Left colon (tissue), 2 donors: ENCODE results near the gene LDLRAD4. TPM values are rescaled to one million over a fixed set of nuclear protein-coding genes. Genes with fewer than 3 reads are reported as not detected.
A peak's percentile ranks its signal among the peaks of the same experiment; 100 is the strongest.

Source experiments
- ATAC-seq: fragments of 200-7000 bp; cut with Tn5 transposase; one replicate; pipeline ENCODE4 v1.9.1; 2020; ENCODE audit warnings: mild to moderate bottlenecking, moderate library complexity
- DNase-seq, 2 donors: peaks; one replicate each; pipeline ENCODE4 v3.0.0-alpha.2; 2020
- intact Hi-C, 2 donors: fragments of 100-400 bp; cut with DNase I in 1 of 2; cut with micrococcal nuclease in 1 of 2; formaldehyde crosslinking; loops; one replicate each; pipeline versions ENCODE4 v1.11.2 to v1.14.0; 2022; cut with DNase I, micrococcal nuclease
- total RNA-seq, 2 donors: library from RNA; stranded (reverse); fragmentation: NEBNext Ultra II Directional; extraction: Animal tissue kit (Norgen Biotek cat#: 25700); gene quantifications; one replicate each; pipeline ENCODE4 v1.2.1, GENCODE V29; 2021
- donor health status: DM: no; HTN: no; CAD: no.
- donor health status: DM: yes; HTN: yes; CAD: no.

The LDLRAD4 gene
- total RNA-seq, 2 donors from 2014 or later = 33.6 to 49.0 TPM

GRCh38 chr18:13269521-13270011 lies 51.0 kb downstream of the LDLRAD4 start:
- DNase-seq = peak in 1 of 2 donors; percentile 57
- intact Hi-C loops = no loop called here
- ATAC-seq = no peak

GRCh38 chr18:13270279-13270855 lies 51.8 kb downstream of the LDLRAD4 start:
- ATAC-seq (peak; percentile 27), DNase-seq (no peak)
- intact Hi-C loops = no loop called here

- DNase-seq (no peak), ATAC-seq (no peak)
- intact Hi-C loops = no loop called here
These were observed 52.8 kb downstream of the LDLRAD4 start for GRCh38 chr18:13271302-13271911.

- no peak for DNase-seq
- intact Hi-C loops = no loop called here
- ATAC-seq = no peak
These were observed 53.9 kb downstream of the LDLRAD4 start for GRCh38 chr18:13272416-13272815.

- no peak for DNase-seq
- intact Hi-C loops = no loop called here
- ATAC-seq = no peak
These were observed 55.2 kb downstream of the LDLRAD4 start for GRCh38 chr18:13273800-13274199.

- DNase-seq = no peak
- intact Hi-C loops = no loop called here
- ATAC-seq = no peak
These were observed 56.5 kb downstream of the LDLRAD4 start for GRCh38 chr18:13275075-13275474.

GRCh38 chr18:13276530-13277520 lies 58.3 kb downstream of the LDLRAD4 start:
- no peak for ATAC-seq
- DNase-seq = no peak
- intact Hi-C loops = no loop called here

GRCh38 chr18:13278062-13278630 lies 59.6 kb downstream of the LDLRAD4 start:
- no peak for ATAC-seq
- intact Hi-C loops = no loop called here
- DNase-seq = no peak

- DNase-seq = no peak
- intact Hi-C loops = no loop called here
- no peak for ATAC-seq
These were observed 60.9 kb downstream of the LDLRAD4 start for GRCh38 chr18:13279181-13280069.

GRCh38 chr18:13280070-13280795 lies 61.7 kb downstream of the LDLRAD4 start:
- intact Hi-C loops = no loop called here
- ATAC-seq = no peak
- no peak for DNase-seq

GRCh38 chr18:13281406-13281805 lies 62.8 kb downstream of the LDLRAD4 start:
- DNase-seq = no peak
- intact Hi-C loops = no loop called here
- ATAC-seq = no peak

- ATAC-seq (no peak), DNase-seq (no peak)
- intact Hi-C loops = no loop called here
These were observed 65.2 kb downstream of the LDLRAD4 start for GRCh38 chr18:13283746-13284145.

GRCh38 chr18:13284330-13285027 lies 65.9 kb downstream of the LDLRAD4 start:
- no peak for DNase-seq
- intact Hi-C loops = no loop called here
- ATAC-seq = no peak

- intact Hi-C loops = no loop called here
- ATAC-seq (no peak), DNase-seq (no peak)
These were observed 67.3 kb downstream of the LDLRAD4 start for GRCh38 chr18:13285874-13286273.

GRCh38 chr18:13286456-13287125 lies 68.0 kb downstream of the LDLRAD4 start:
- no peak for ATAC-seq
- intact Hi-C loops = no loop called here
- DNase-seq = no peak

GRCh38 chr18:13287372-13287771 lies 68.8 kb downstream of the LDLRAD4 start:
- no peak for DNase-seq
- ATAC-seq = no peak
- intact Hi-C loops = no loop called here
